Measurements from ENCODE around the gene THSD8.

Gene THSD8

DNA sequence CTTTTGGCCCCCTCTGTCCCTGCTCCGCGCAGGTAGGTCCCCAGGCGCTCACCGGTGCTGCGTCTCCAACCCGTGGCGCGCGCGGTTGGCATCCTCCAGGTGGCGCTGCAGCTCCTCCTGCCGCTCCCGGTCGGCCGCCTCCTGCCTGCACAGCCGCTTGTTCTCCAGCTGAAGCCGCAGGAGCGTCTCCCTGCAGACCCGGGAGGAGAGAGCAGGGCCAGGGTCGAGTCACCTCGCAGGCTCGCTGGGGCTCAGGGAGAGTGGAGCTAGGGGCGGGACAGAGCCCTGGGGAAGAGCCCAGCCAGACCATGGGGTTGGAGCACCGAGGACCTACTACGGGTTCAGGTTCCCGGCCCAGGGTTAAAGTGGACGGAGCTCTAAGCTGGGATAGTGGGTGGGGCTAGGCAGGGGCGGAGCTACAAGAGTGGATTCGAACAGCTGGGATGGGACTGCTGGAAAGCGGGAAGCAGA, 35.8 kb upstream of the THSD8 start (continued):
- TF ChIP-seq ZNF433 (tag by site-specific recombination; IDR thresholded peaks at IDR 0.05; ENCODE audit: low read depth) = no peak
- TF ChIP-seq ZNF514 (tag by site-specific recombination; IDR thresholded peaks at IDR 0.05) = no peak
- TF ChIP-seq, protein P1, sequence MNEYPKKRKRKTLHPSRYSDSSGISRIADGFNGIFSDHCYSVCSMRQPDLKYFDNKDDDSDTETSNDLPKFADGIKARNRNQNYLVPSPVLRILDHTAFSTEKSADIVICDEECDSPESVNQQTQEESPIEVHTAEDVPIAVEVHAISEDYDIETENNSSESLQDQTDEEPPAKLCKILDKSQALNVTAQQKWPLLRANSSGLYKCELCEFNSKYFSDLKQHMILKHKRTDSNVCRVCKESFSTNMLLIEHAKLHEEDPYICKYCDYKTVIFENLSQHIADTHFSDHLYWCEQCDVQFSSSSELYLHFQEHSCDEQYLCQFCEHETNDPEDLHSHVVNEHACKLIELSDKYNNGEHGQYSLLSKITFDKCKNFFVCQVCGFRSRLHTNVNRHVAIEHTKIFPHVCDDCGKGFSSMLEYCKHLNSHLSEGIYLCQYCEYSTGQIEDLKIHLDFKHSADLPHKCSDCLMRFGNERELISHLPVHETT (tag by site-specific recombination; IDR thresholded peaks at IDR 0.05) = no peak
- 0 out of 2 replicates have a peak, but pooled peaks have one; percentile 11 for TF ChIP-seq ZNF76 (tag by site-specific recombination; IDR thresholded peaks at IDR 0.05; ENCODE audit: borderline replicate concordance, low read depth)
- peak; percentile 55 for TF ChIP-seq GLIS1 (tag by site-specific recombination; IDR thresholded peaks at IDR 0.05)
- no peak for TF ChIP-seq ZNF558 (tag by site-specific recombination; IDR thresholded peaks at IDR 0.05)
- peak; percentile 83 for TF ChIP-seq ZEB2 (tag by site-specific recombination; IDR thresholded peaks at IDR 0.05)
- TF ChIP-seq BCL11B (tag by site-specific recombination; IDR thresholded peaks at IDR 0.05; ENCODE audit: low read depth) = no peak
- TF ChIP-seq, protein P2, sequence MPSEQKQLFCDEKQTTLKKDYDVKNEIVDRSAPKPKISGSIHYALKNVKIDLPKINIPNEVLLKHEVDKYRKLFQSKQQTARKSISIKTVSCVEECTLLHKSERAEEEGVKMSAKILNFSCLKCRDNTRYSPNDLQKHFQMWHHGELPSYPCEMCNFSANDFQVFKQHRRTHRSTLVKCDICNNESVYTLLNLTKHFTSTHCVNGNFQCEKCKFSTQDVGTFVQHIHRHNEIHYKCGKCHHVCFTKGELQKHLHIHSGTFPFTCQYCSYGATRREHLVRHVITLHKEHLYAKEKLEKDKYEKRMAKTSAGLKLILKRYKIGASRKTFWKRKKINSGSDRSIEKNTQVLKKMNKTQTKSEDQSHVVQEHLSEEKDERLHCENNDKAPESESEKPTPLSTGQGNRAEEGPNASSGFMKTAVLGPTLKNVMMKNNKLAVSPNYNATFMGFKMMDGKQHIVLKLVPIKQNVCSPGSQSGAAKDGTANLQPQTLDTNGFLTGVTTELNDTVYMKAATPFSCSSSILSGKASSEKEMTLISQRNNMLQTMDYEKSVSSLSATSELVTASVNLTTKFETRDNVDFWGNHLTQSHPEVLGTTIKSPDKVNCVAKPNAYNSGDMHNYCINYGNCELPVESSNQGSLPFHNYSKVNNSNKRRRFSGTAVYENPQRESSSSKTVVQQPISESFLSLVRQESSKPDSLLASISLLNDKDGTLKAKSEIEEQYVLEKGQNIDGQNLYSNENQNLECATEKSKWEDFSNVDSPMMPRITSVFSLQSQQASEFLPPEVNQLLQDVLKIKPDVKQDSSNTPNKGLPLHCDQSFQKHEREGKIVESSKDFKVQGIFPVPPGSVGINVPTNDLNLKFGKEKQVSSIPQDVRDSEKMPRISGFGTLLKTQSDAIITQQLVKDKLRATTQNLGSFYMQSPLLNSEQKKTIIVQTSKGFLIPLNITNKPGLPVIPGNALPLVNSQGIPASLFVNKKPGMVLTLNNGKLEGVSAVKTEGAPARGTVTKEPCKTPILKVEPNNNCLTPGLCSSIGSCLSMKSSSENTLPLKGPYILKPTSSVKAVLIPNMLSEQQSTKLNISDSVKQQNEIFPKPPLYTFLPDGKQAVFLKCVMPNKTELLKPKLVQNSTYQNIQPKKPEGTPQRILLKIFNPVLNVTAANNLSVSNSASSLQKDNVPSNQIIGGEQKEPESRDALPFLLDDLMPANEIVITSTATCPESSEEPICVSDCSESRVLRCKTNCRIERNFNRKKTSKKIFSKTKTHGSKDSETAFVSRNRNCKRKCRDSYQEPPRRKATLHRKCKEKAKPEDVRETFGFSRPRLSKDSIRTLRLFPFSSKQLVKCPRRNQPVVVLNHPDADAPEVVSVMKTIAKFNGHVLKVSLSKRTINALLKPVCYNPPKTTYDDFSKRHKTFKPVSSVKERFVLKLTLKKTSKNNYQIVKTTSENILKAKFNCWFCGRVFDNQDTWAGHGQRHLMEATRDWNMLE (tag by site-specific recombination; conservative IDR thresholded peaks at IDR 0.05; ENCODE audit: low read depth) = no peak
- no peak for TF ChIP-seq ZNF132 (tag by site-specific recombination; IDR thresholded peaks at IDR 0.05; ENCODE audit: borderline replicate concordance)
- TF ChIP-seq OVOL3 (tag by site-specific recombination; IDR thresholded peaks at IDR 0.05) = no peak
- TF ChIP-seq ZNF211 (tag by site-specific recombination; IDR thresholded peaks at IDR 0.05; ENCODE audit: low read depth) = no peak
- TF ChIP-seq REPIN1 (tag by site-specific recombination; IDR thresholded peaks at IDR 0.05; ENCODE audit: low read depth) = no peak
- TF ChIP-seq ZNF404 (tag by site-specific recombination; IDR thresholded peaks at IDR 0.05) = no peak
- TF ChIP-seq ZNF560 (tag by site-specific recombination; IDR thresholded peaks at IDR 0.05; ENCODE audit: borderline replicate concordance) = no peak
- peak; percentile 96 for TF ChIP-seq ZNF341 (tag by site-specific recombination; IDR thresholded peaks at IDR 0.05; ENCODE audit: low read depth)
- TF ChIP-seq, protein P3, sequence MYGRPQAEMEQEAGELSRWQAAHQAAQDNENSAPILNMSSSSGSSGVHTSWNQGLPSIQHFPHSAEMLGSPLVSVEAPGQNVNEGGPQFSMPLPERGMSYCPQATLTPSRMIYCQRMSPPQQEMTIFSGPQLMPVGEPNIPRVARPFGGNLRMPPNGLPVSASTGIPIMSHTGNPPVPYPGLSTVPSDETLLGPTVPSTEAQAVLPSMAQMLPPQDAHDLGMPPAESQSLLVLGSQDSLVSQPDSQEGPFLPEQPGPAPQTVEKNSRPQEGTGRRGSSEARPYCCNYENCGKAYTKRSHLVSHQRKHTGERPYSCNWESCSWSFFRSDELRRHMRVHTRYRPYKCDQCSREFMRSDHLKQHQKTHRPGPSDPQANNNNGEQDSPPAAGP (tag by site-specific recombination; IDR thresholded peaks at IDR 0.05) = peak; percentile 59; the same call in 1 of the 2 replicates
- TF ChIP-seq, protein P4, sequence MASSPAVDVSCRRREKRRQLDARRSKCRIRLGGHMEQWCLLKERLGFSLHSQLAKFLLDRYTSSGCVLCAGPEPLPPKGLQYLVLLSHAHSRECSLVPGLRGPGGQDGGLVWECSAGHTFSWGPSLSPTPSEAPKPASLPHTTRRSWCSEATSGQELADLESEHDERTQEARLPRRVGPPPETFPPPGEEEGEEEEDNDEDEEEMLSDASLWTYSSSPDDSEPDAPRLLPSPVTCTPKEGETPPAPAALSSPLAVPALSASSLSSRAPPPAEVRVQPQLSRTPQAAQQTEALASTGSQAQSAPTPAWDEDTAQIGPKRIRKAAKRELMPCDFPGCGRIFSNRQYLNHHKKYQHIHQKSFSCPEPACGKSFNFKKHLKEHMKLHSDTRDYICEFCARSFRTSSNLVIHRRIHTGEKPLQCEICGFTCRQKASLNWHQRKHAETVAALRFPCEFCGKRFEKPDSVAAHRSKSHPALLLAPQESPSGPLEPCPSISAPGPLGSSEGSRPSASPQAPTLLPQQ (tag by site-specific recombination; IDR thresholded peaks at IDR 0.05) = no peak
- no peak for TF ChIP-seq ZNF585B (tag by site-specific recombination; IDR thresholded peaks at IDR 0.05)
- TF ChIP-seq MEIS1 (CRISPR knock-in tag; IDR thresholded peaks at IDR 0.05; ENCODE audit: borderline replicate concordance) = no peak
